Measurements from ENCODE around the gene TSN.
"Not testable (repeated sequence)": the region's sequence is repeated elsewhere in the genome, so short reads cannot be mapped to it uniquely, and the experiment has no call there.

The TSN gene

GRCh38 chr2:121755237-121756111 is at the start of gene TSN:
Gene TSN (plus strand): TSS chr2:121755651. CDS start chr2:121755780, 129 bp downstream.
- peak; percentile 94 for DNase-seq (ENCODE audit: low read depth)

- no peak for DNase-seq (ENCODE audit: low read depth)
These were observed 49.5 kb upstream of the TSN start for GRCh38 chr2:121705958-121706357.

GRCh38 chr2:121707344-121707919 is 48.0 kb upstream of the TSN start:
- no peak for DNase-seq (ENCODE audit: low read depth)

GRCh38 chr2:121707920-121708361 is 47.5 kb upstream of the TSN start:
- no peak for DNase-seq (ENCODE audit: low read depth)

- DNase-seq (ENCODE audit: low read depth) = no peak
These were observed 45.5 kb upstream of the TSN start for GRCh38 chr2:121709776-121710469.

- DNase-seq (ENCODE audit: low read depth) = no peak
These were observed 44.8 kb upstream of the TSN start for GRCh38 chr2:121710470-121711170.

- not testable (repeated sequence) for DNase-seq (ENCODE audit: low read depth)
These were observed 44.0 kb upstream of the TSN start for GRCh38 chr2:121711481-121711880.

- DNase-seq (ENCODE audit: low read depth) = no peak
These were observed 39.3 kb upstream of the TSN start for GRCh38 chr2:121716126-121716525.

- DNase-seq (ENCODE audit: low read depth) = no peak
These were observed 37.9 kb upstream of the TSN start for GRCh38 chr2:121717529-121717928.

GRCh38 chr2:121721926-121722325 is 33.5 kb upstream of the TSN start:
- no peak for DNase-seq (ENCODE audit: low read depth)

GRCh38 chr2:121722479-121722878 is 33.0 kb upstream of the TSN start:
- no peak for DNase-seq (ENCODE audit: low read depth)

- no peak for DNase-seq (ENCODE audit: low read depth)
These were observed 32.1 kb upstream of the TSN start for GRCh38 chr2:121723316-121723715.

- no peak for DNase-seq (ENCODE audit: low read depth)
These were observed 28.1 kb upstream of the TSN start for GRCh38 chr2:121727332-121727731.

- no peak for DNase-seq (ENCODE audit: low read depth)
These were observed 27.5 kb upstream of the TSN start for GRCh38 chr2:121727950-121728349.

- no peak for DNase-seq (ENCODE audit: low read depth)
These were observed 24.1 kb upstream of the TSN start for GRCh38 chr2:121731366-121731765.

- DNase-seq (ENCODE audit: low read depth) = not testable (repeated sequence)
These were observed 20.9 kb upstream of the TSN start for GRCh38 chr2:121734544-121734943.

GRCh38 chr2:121735518-121736074 is 19.9 kb upstream of the TSN start:
- no peak for DNase-seq (ENCODE audit: low read depth)

- DNase-seq (ENCODE audit: low read depth) = no peak
These were observed 19.4 kb upstream of the TSN start for GRCh38 chr2:121736140-121736461.

- DNase-seq (ENCODE audit: low read depth) = peak; percentile 100
These were observed 18.8 kb upstream of the TSN start, which contains the start of gene NIFK for GRCh38 chr2:121736462-121737336. Gene NIFK (minus strand): TSS chr2:121736875. CDS start chr2:121736850, 25 bp downstream.

- no peak for DNase-seq (ENCODE audit: low read depth)
These were observed 14.5 kb upstream of the TSN start for GRCh38 chr2:121740973-121741372.

- DNase-seq (ENCODE audit: low read depth) = no peak
These were observed 14.0 kb upstream of the TSN start for GRCh38 chr2:121741450-121741849.

Data from stimulated activated CD8-positive, alpha-beta memory T cell treated with anti-CD3 and anti-CD28 coated beads, Interleukin-12 subunit alpha, Interleukin-12 subunit beta, amount 100 ng/mL, for 4 hours (primary cell).